Measurements from ENCODE around the gene DUXB. TPM values are rescaled to one million over a fixed set of nuclear protein-coding genes. Genes with fewer than 3 reads are reported as not detected.

The DUXB gene
- total and polyA plus RNA-seq, 2 experiments from 2014 or later, result not detected

DNA sequence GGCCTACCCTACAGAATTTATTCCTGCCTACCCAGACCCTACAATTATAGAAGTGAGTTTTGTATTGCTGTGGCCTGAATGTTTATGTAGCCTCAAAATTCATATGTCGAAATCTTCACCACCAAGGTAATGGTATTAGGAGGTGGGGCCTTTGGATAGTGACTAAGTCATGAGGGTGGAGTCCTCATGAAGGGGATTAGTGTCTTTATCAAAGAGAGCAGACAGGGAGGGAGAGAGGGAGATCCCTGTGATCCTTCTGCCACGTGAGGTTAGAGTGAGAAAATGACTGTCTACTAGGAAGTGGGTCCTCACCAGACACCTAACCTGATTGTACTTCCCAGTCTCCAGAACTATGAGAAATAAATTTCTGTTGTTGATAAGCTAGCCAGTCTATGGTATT is 981 bp upstream of the DUXB start:
- Histone ChIP-seq H3K27me3 (replicated peaks; ENCODE audit: insufficient read depth) (0 out of 2 replicates have a peak, but pooled peaks cover 9% of the 10 kb centered on the region), H3K9me2 (ENCODE audit: insufficient read depth) (no peaks in the 10 kb centered on the region), H3K36me3 (ENCODE audit: low read depth) (no peaks in the 10 kb centered on the region), H4K20me1 (ENCODE audit: insufficient read depth) (no peaks in the 10 kb centered on the region), H3F3A (ENCODE audit: insufficient read depth) (no peaks in the 10 kb centered on the region), H3K27ac (no peak overlapping the region), H2AFZ (no peak overlapping the region), H3K79me2 (ENCODE audit: insufficient read depth) (no peaks in the 10 kb centered on the region), H3K4me3 (no peak overlapping the region), H3K4me1 (ENCODE audit: insufficient read depth) (no peaks in the 10 kb centered on the region), H3K4me2 (ENCODE audit: unreplicated experiment) (no peak overlapping the region), H3K9ac (no peak overlapping the region), H3K9me3 (ENCODE audit: low read depth) (no peaks in the 10 kb centered on the region)
- TF ChIP-seq EZH2 (IDR thresholded peaks at IDR 0.05; ENCODE audit: insufficient read depth, poor library complexity, severe bottlenecking) (no peak), EZH2phosphoT487 (IDR thresholded peaks at IDR 0.05; ENCODE audit: insufficient read depth, low read depth) (no peak)
- DNase-seq, result peak; percentile 7
- in situ Hi-C loops (cut with MboI), result no loop called here
- 39 to 45% methylated on average over 2 of the region's 2 CpGs for WGBS, 2 experiments (ENCODE audit: low coverage in 1 of 2, low lambda C conversion rate in 2 of 2, missing lambda C conversion rate in 2 of 2)

GRCh38 chr16:75697571-75697970 is 3.7 kb downstream of the DUXB start:
- H2AFZ ChIP-seq, result no peak overlapping the region
- 74 to 76% methylated on average over 5 of the region's 5 CpGs for WGBS, 2 experiments (ENCODE audit: low coverage in 1 of 2, low lambda C conversion rate in 2 of 2, missing lambda C conversion rate in 2 of 2)
- TF ChIP-seq EZH2phosphoT487 (IDR thresholded peaks at IDR 0.05; ENCODE audit: insufficient read depth, low read depth), result no peak
- no peak for TF ChIP-seq EZH2 (IDR thresholded peaks at IDR 0.05; ENCODE audit: insufficient read depth, poor library complexity, severe bottlenecking)
- H3K79me2 ChIP-seq (ENCODE audit: insufficient read depth), result no peaks in the 10 kb centered on the region
- no peak overlapping the region for H3K9ac ChIP-seq
- no peak overlapping the region for H3K4me2 ChIP-seq (ENCODE audit: unreplicated experiment)
- in situ Hi-C loops (cut with MboI), result no loop called here
- H3F3A ChIP-seq (ENCODE audit: insufficient read depth), result no peaks in the 10 kb centered on the region
- H3K27me3 ChIP-seq (replicated peaks; ENCODE audit: insufficient read depth), result no peaks in the 10 kb centered on the region
- no peaks in the 10 kb centered on the region for H3K36me3 ChIP-seq (ENCODE audit: low read depth)
- DNase-seq, result no peak
- H3K4me1 ChIP-seq (ENCODE audit: insufficient read depth), result no peaks in the 10 kb centered on the region
- H3K9me3 ChIP-seq (ENCODE audit: low read depth), result no peaks in the 10 kb centered on the region
- H3K27ac ChIP-seq, result no peak overlapping the region
- H4K20me1 ChIP-seq (ENCODE audit: insufficient read depth), result no peaks in the 10 kb centered on the region
- H3K9me2 ChIP-seq (ENCODE audit: insufficient read depth), result no peaks in the 10 kb centered on the region
- no peak overlapping the region for H3K4me3 ChIP-seq

DNA sequence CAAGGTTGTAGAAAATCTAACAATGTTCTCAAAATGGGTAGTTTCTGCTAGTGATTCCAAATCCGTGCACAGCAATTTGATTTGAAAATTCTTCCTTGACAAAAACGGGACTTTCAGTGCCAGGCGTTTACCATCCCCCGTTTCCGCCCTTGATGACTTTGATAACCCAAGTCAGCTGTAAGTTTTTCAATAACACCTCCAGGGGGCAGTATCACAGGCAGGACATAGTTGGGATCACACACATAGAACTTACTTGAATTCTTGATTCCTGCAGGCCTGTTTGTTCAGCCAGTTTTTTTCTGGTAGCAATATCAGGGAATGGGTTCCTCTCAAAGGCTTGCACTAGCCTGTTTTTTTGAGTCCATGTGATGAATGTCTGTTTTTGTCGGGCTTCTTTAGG is 5.6 kb downstream of the DUXB start:
- no peak overlapping the region for H2AFZ ChIP-seq
- no peaks in the 10 kb centered on the region for H3K79me2 ChIP-seq (ENCODE audit: insufficient read depth)
- no peak overlapping the region for H3K4me2 ChIP-seq (ENCODE audit: unreplicated experiment)
- no peaks in the 10 kb centered on the region for H3F3A ChIP-seq (ENCODE audit: insufficient read depth)
- no peaks in the 10 kb centered on the region for H3K9me3 ChIP-seq (ENCODE audit: low read depth)
- in situ Hi-C loops (cut with MboI), result no loop called here
- H4K20me1 ChIP-seq (ENCODE audit: insufficient read depth), result no peaks in the 10 kb centered on the region
- H3K4me3 ChIP-seq, result no peak overlapping the region
- TF ChIP-seq EZH2phosphoT487 (IDR thresholded peaks at IDR 0.05; ENCODE audit: insufficient read depth, low read depth), result no peak
- TF ChIP-seq EZH2 (IDR thresholded peaks at IDR 0.05; ENCODE audit: insufficient read depth, poor library complexity, severe bottlenecking), result no peak
- no peaks in the 10 kb centered on the region for H3K4me1 ChIP-seq (ENCODE audit: insufficient read depth)
- no peak overlapping the region for H3K9ac ChIP-seq
- no peaks in the 10 kb centered on the region for H3K27me3 ChIP-seq (replicated peaks; ENCODE audit: insufficient read depth)
- H3K36me3 ChIP-seq (ENCODE audit: low read depth), result no peaks in the 10 kb centered on the region
- WGBS, 2 experiments (ENCODE audit: low coverage in 1 of 2, low lambda C conversion rate in 2 of 2, missing lambda C conversion rate in 2 of 2), result 71 to 72% methylated on average over 6 of the region's 6 CpGs
- no peak for DNase-seq
- no peak overlapping the region for H3K27ac ChIP-seq
- no peaks in the 10 kb centered on the region for H3K9me2 ChIP-seq (ENCODE audit: insufficient read depth)

DNA sequence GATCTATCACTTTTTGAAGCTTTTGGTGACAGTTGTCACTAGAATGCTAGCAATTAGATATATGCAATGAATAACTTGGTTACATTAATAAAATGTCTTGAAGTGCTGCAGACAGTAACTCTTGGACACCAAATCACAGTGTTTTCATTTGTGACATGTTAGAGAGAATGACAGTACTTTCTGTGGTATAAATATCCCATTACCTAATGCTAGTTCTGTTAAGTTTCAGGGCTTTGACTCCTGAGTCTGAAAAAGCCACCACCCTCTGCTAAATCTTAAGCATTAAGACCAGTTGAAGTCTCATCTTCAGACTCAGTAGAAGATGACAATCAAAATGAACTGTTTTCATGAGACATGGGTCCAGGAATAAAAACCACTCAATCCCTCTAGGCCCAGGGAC is 13.9 kb downstream of the DUXB start:
- no peaks in the 10 kb centered on the region for H3K9me2 ChIP-seq (ENCODE audit: insufficient read depth)
- H2AFZ ChIP-seq, result no peak overlapping the region
- no peak overlapping the region for H3K27ac ChIP-seq
- TF ChIP-seq EZH2phosphoT487 (IDR thresholded peaks at IDR 0.05; ENCODE audit: insufficient read depth, low read depth), result no peak
- TF ChIP-seq EZH2 (IDR thresholded peaks at IDR 0.05; ENCODE audit: insufficient read depth, poor library complexity, severe bottlenecking), result no peak
- H3K36me3 ChIP-seq (ENCODE audit: low read depth), result no peaks in the 10 kb centered on the region
- DNase-seq, result no peak
- H3K4me2 ChIP-seq (ENCODE audit: unreplicated experiment), result no peak overlapping the region
- no peaks in the 10 kb centered on the region for H4K20me1 ChIP-seq (ENCODE audit: insufficient read depth)
- no peaks in the 10 kb centered on the region for H3K9me3 ChIP-seq (ENCODE audit: low read depth)
- in situ Hi-C loops (cut with MboI), result no loop called here
- H3K79me2 ChIP-seq (ENCODE audit: insufficient read depth), result no peaks in the 10 kb centered on the region
- no peaks in the 10 kb centered on the region for H3K27me3 ChIP-seq (replicated peaks; ENCODE audit: insufficient read depth)
- no peaks in the 10 kb centered on the region for H3F3A ChIP-seq (ENCODE audit: insufficient read depth)
- H3K4me1 ChIP-seq (ENCODE audit: insufficient read depth), result no peaks in the 10 kb centered on the region
- H3K4me3 ChIP-seq, result no peak overlapping the region
- H3K9ac ChIP-seq, result no peak overlapping the region

GRCh38 chr16:75682308-75682707 is 19.0 kb downstream of the DUXB start:
- TF ChIP-seq EZH2phosphoT487 (IDR thresholded peaks at IDR 0.05; ENCODE audit: insufficient read depth, low read depth), result no peak
- TF ChIP-seq EZH2 (IDR thresholded peaks at IDR 0.05; ENCODE audit: insufficient read depth, poor library complexity, severe bottlenecking), result no peak
- in situ Hi-C loops (cut with MboI), result no loop called here
- Histone ChIP-seq H3F3A (ENCODE audit: insufficient read depth) (no peaks in the 10 kb centered on the region), H3K4me1 (ENCODE audit: insufficient read depth) (no peaks in the 10 kb centered on the region), H4K20me1 (ENCODE audit: insufficient read depth) (no peaks in the 10 kb centered on the region), H3K9me2 (ENCODE audit: insufficient read depth) (no peaks in the 10 kb centered on the region), H3K9me3 (ENCODE audit: low read depth) (no peaks in the 10 kb centered on the region), H3K36me3 (ENCODE audit: low read depth) (no peaks in the 10 kb centered on the region), H3K27ac (no peak overlapping the region), H3K4me3 (no peak overlapping the region), H3K27me3 (replicated peaks; ENCODE audit: insufficient read depth) (no peaks in the 10 kb centered on the region), H3K9ac (no peak overlapping the region), H3K79me2 (ENCODE audit: insufficient read depth) (no peaks in the 10 kb centered on the region), H3K4me2 (ENCODE audit: unreplicated experiment) (no peak overlapping the region), H2AFZ (no peak overlapping the region)
- no peak for DNase-seq
- WGBS, 2 experiments (ENCODE audit: low coverage in 1 of 2, low lambda C conversion rate in 2 of 2, missing lambda C conversion rate in 2 of 2), result 76 to 77% methylated on average over 14 of the region's 14 CpGs

Data from GM23248 (cell line).